ENCODE data around the gene SLC14A1. TPM values are rescaled to one million over a fixed set of nuclear protein-coding genes. Genes with fewer than 3 reads are reported as not detected.

SLC14A1 gene
- total and polyA plus RNA-seq, 10 of the 15 experiments (the other 5 are each of a cell fraction or from before 2014, with no cell fraction given), result 0.06 to 0.67 (median 0.10) TPM; not detected in 2

DNA sequence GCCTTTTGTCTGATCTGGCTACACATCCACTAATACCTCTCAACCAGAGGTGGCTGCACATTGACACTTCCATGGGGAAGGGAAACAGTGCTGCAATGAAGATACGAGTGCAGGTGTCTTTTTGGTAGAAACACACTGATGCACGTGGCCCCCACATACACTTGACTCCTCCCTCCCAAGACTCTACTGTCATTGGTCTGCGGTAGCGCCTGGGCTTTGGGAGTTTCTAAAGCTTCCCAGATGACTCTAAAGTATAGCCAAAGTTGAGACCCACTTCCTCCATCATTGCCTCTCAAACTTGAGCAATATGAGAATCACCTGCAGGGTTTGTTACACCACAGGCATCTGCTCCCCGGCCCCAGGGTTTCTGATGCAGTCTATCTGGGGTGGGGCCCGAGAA, 11.0 kb downstream of the SLC14A1 start (continued):
- TF ChIP-seq KAT2A (conservative IDR thresholded peaks at IDR 0.05; ENCODE audit: control insufficient read depth, low read depth, low read length), result no peak

DNA sequence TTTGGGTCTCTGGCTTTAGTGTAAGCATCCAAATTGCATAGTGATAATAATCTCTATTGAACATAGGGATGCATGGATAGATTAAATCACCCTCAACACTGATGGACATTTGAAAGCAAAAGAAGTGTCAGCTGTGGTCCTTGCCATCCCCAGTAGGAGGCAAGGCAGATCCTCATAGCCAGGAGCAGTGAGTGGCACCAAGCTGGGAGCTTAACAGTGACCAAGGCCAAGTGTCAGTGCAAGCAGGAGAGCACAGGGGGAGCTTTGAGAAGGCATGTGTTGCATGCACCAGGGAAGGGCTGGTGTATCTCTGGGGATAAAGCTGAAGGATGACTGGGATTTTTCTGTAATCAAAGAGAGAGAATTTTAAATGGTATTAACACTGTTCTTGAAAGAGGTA, 14.7 kb downstream of the SLC14A1 start:
- Histone ChIP-seq H3K9me3 (replicated peaks; ENCODE audit: control insufficient read depth, insufficient read depth, low read length) (no peaks in the 10 kb centered on the region), H3K9ac (ENCODE audit: control insufficient read depth, insufficient read depth, low read length) (no peak overlapping the region), H3K4me2 (ENCODE audit: control insufficient read depth, insufficient read depth) (no peak overlapping the region), H3K4me1 (ENCODE audit: control insufficient read depth, insufficient read depth, low read length) (no peaks in the 10 kb centered on the region), H3K27ac (ENCODE audit: control insufficient read depth, insufficient read depth) (no peak overlapping the region), H4K20me1 (ENCODE audit: control insufficient read depth, insufficient read depth) (no peaks in the 10 kb centered on the region), H3K4me3 (no peak overlapping the region), H3K79me2 (ENCODE audit: control insufficient read depth, insufficient read depth, low read length) (no peaks in the 10 kb centered on the region), H2AFZ (ENCODE audit: control insufficient read depth, low read depth, low read length) (no peak overlapping the region), H3K36me3 (ENCODE audit: control insufficient read depth in 2 of 2, insufficient read depth in 2 of 2, low read length in 1 of 2) (no peaks in the 10 kb centered on the region), H3K27me3 (replicated peaks in 1 of 2; ENCODE audit: control insufficient read depth in 2 of 2, insufficient read depth in 2 of 2, low read length in 1 of 2) (peaks cover 2 to 5% of the 10 kb centered on the region in 2 experiments; a peak in 3 of 4 replicates)
- no peak for DNase-seq (ENCODE audit: low read depth, low spot score)
- FAIRE-seq, result no peak
- in situ Hi-C loops (cut with MboI), result no loop called here
- RAD21 ChIA-PET (ENCODE audit: unreplicated experiment), result no interaction called here
- no peak for TF ChIP-seq MYB (IDR thresholded peaks at IDR 0.05; ENCODE audit: borderline replicate concordance, low read depth, low read length)
- no peak for TF ChIP-seq KAT2A (conservative IDR thresholded peaks at IDR 0.05; ENCODE audit: control insufficient read depth, low read depth, low read length)
- no peak for TF ChIP-seq KLF5 (IDR thresholded peaks at IDR 0.05; ENCODE audit: partially characterized antibody)
- no peak for TF ChIP-seq NFYA (IDR thresholded peaks at IDR 0.05; ENCODE audit: borderline replicate concordance, low read depth, low read length)
- no peak for TF ChIP-seq CREM (IDR thresholded peaks at IDR 0.05; ENCODE audit: low read depth)
- TF ChIP-seq, protein P1, sequence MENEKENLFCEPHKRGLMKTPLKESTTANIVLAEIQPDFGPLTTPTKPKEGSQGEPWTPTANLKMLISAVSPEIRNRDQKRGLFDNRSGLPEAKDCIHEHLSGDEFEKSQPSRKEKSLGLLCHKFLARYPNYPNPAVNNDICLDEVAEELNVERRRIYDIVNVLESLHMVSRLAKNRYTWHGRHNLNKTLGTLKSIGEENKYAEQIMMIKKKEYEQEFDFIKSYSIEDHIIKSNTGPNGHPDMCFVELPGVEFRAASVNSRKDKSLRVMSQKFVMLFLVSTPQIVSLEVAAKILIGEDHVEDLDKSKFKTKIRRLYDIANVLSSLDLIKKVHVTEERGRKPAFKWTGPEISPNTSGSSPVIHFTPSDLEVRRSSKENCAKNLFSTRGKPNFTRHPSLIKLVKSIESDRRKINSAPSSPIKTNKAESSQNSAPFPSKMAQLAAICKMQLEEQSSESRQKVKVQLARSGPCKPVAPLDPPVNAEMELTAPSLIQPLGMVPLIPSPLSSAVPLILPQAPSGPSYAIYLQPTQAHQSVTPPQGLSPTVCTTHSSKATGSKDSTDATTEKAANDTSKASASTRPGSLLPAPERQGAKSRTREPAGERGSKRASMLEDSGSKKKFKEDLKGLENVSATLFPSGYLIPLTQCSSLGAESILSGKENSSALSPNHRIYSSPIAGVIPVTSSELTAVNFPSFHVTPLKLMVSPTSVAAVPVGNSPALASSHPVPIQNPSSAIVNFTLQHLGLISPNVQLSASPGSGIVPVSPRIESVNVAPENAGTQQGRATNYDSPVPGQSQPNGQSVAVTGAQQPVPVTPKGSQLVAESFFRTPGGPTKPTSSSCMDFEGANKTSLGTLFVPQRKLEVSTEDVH (IDR thresholded peaks at IDR 0.05; ENCODE audit: low read depth, partially characterized antibody), result no peak
- TF ChIP-seq BACH1 (IDR thresholded peaks at IDR 0.05; ENCODE audit: borderline replicate concordance), result no peak
- TF ChIP-seq HDAC2 (IDR thresholded peaks at IDR 0.05), result no peak
- TF ChIP-seq, protein P2, sequence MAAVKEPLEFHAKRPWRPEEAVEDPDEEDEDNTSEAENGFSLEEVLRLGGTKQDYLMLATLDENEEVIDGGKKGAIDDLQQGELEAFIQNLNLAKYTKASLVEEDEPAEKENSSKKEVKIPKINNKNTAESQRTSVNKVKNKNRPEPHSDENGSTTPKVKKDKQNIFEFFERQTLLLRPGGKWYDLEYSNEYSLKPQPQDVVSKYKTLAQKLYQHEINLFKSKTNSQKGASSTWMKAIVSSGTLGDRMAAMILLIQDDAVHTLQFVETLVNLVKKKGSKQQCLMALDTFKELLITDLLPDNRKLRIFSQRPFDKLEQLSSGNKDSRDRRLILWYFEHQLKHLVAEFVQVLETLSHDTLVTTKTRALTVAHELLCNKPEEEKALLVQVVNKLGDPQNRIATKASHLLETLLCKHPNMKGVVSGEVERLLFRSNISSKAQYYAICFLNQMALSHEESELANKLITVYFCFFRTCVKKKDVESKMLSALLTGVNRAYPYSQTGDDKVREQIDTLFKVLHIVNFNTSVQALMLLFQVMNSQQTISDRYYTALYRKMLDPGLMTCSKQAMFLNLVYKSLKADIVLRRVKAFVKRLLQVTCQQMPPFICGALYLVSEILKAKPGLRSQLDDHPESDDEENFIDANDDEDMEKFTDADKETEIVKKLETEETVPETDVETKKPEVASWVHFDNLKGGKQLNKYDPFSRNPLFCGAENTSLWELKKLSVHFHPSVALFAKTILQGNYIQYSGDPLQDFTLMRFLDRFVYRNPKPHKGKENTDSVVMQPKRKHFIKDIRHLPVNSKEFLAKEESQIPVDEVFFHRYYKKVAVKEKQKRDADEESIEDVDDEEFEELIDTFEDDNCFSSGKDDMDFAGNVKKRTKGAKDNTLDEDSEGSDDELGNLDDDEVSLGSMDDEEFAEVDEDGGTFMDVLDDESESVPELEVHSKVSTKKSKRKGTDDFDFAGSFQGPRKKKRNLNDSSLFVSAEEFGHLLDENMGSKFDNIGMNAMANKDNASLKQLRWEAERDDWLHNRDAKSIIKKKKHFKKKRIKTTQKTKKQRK (IDR thresholded peaks at IDR 0.05; ENCODE audit: low read depth, low read length), result no peak
- no peak for TF ChIP-seq BMI1 (IDR thresholded peaks at IDR 0.05; ENCODE audit: borderline replicate concordance)
- CTCF ChIA-PET, result interaction anchor here (0.6 to 1.2 kb wide), 2 partner anchors 26 to 143 kb away, joined by 3 read pairs; no protein-coding TSS in a partner anchor
- BruUV-seq (replicated peaks), result no TSS peak
- intact Hi-C loops (cut with micrococcal nuclease; ENCODE audit: unreplicated experiment), result no loop called here
- ATAC-seq, result no peak
- POLR2A ChIA-PET, result no interaction called here
- SMC1A ChIA-PET (ENCODE audit: uncharacterized antibody, unreplicated experiment), result no interaction called here
